Measurements from ENCODE around the gene KLF2.
"Not testable (repeated sequence)": the region's sequence is repeated elsewhere in the genome, so short reads cannot be mapped to it uniquely, and the experiment has no call there.

Gene KLF2

GRCh38 chr19:16339361-16339725 lies 14.7 kb downstream of the KLF2 start:
- Mint-ChIP-seq H3K4me3 (peak overlapping the region; percentile 81), H3K27me3 (no peaks in the 10 kb centered on the region), H3K4me1 (ENCODE audit: low read depth) (peaks cover 56% of the 10 kb centered on the region), H3K36me3 (no peaks in the 10 kb centered on the region), H3K9me3 (ENCODE audit: low read depth) (no peaks in the 10 kb centered on the region), H3K27ac (no peak overlapping the region)

- H3K9me3 Mint-ChIP-seq (ENCODE audit: low read depth) = no peaks in the 10 kb centered on the region
- H3K27ac Mint-ChIP-seq = no peak overlapping the region
- H3K36me3 Mint-ChIP-seq = no peaks in the 10 kb centered on the region
- peaks cover 53% of the 10 kb centered on the region for H3K4me1 Mint-ChIP-seq (ENCODE audit: low read depth)
- no peak overlapping the region for H3K4me3 Mint-ChIP-seq
- H3K27me3 Mint-ChIP-seq = no peaks in the 10 kb centered on the region
These were observed 15.5 kb downstream of the KLF2 start for GRCh38 chr19:16340092-16340491.

DNA sequence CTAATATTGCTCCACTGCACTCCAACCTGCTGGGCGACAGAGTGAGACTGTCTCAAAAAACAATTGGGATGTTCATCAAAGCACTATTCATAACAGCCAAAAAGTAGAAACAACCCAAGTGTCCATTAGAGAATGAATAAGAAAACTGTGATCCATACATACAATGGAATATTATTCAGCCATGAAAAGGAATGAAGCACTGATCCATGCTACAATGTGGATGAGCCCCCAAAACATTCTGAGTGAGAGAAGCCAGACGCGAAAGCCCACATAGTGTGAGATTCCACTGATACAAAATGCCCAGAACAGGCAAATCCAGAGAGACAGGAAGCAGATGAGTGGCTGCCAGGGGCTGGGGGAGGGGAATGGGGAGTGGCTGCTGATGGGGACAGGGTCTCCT lies 16.0 kb downstream of the KLF2 start:
- Mint-ChIP-seq H3K4me1 (ENCODE audit: low read depth) (peaks cover 55% of the 10 kb centered on the region), H3K27ac (no peak overlapping the region), H3K9me3 (ENCODE audit: low read depth) (no peaks in the 10 kb centered on the region), H3K4me3 (no peak overlapping the region), H3K27me3 (no peaks in the 10 kb centered on the region), H3K36me3 (no peaks in the 10 kb centered on the region)

DNA sequence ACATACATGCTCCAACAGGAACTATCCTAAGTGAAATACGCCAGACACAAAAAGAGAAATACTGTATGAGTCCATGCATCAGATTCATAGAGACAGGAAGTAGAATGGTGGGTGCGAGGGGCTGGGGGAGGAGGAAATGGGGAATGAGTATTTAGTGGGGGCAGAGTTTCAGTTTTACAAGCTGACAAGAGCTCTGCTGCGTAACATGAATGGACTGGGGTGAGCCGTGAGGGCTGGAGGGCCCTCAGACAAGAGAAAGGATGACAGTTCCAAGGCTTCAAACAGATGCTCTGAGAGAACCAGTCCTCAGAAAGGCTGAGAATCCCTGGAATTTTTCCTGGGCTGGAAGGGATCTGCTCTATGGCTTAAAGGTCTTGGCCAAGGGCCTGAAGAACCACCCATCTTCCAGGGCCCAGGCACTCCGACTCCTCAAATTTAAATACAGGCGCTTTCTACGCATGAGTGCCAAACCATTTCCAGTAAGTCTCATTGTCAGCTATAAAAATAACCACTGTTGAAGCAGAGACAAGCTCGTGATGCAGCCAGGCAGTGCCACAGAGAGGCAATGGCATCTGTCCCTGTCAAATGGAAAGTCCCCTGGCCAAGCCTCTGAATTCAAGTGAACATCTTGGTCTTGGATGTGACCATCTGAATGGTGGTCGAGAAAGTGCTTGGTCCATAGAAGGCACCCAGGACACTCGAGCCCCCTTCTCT lies 17.5 kb downstream of the KLF2 start:
- Mint-ChIP-seq H3K4me3 (peak overlapping the region; percentile 71), H3K9me3 (ENCODE audit: low read depth) (no peaks in the 10 kb centered on the region), H3K36me3 (no peaks in the 10 kb centered on the region), H3K4me1 (ENCODE audit: low read depth) (peaks cover 49% of the 10 kb centered on the region), H3K27me3 (no peaks in the 10 kb centered on the region), H3K27ac (peak overlapping the region; percentile 59)

DNA sequence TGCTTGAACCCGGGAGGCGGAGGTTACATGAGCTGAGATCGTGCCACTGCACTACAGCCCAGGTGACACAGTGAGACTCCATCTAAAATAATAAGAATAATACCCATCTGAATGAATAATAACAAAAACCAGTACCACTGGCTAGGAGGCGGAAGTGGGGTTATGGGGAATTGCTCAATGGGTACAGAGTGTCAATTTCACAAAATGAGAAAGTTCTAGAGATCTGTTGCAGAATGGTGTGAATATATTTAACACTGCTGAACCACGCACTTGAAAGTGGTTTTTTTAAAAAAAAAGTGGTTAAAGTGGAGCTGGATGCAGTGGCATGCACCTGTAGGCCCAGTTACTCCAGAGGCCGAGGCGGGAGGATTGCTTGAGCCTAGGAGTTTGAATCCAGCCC lies 18.5 kb downstream of the KLF2 start:
- H3K9me3 Mint-ChIP-seq (ENCODE audit: low read depth) = no peaks in the 10 kb centered on the region
- H3K4me1 Mint-ChIP-seq (ENCODE audit: low read depth) = peaks cover 39% of the 10 kb centered on the region
- H3K4me3 Mint-ChIP-seq = no peak overlapping the region
- H3K27ac Mint-ChIP-seq = no peak overlapping the region
- H3K27me3 Mint-ChIP-seq = no peaks in the 10 kb centered on the region
- no peaks in the 10 kb centered on the region for H3K36me3 Mint-ChIP-seq

DNA sequence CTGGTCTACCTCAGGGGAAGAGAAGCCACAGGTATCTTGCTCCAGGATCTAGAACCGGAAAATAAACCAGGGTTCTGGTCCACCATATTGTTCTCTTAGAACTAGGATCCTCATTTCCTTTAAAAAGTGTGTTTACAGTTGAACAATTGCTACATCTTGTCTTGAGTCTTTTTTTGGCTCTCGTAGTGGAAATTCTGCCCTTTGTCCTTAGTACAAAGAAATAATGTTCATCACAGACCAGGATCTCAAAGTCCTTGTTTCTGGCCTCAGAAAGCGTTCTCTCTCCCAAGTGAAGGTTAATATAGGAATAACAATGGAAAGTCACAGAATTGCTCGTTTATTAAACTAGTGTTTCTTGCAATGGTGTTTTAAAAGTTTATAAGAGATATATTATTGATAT lies 20.8 kb downstream of the KLF2 start:
- peaks cover 2% of the 10 kb centered on the region for H3K36me3 Mint-ChIP-seq
- peaks cover 29% of the 10 kb centered on the region for H3K4me1 Mint-ChIP-seq (ENCODE audit: low read depth)
- H3K27ac Mint-ChIP-seq = no peak overlapping the region
- no peak overlapping the region for H3K4me3 Mint-ChIP-seq
- H3K27me3 Mint-ChIP-seq = no peaks in the 10 kb centered on the region
- no peaks in the 10 kb centered on the region for H3K9me3 Mint-ChIP-seq (ENCODE audit: low read depth)

DNA sequence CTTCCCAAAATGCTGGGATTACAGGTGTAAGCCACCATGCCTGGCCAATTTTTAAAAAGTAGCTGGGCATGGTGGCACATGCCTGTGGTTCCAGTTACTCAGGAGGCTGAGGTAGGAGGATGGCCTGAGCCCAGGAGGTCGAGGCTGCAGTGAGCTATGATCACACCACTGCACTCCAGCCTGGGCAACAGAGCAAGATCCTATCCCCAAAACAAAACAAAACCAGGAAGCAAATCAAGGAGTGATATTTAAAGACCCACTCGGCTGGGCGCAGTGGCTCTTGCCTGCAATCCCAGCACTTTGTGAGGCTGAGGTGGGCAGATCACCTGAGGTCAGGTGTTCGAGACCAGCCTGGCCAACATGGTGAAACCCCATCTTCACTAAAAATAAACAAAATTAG lies 22.5 kb downstream of the KLF2 start:
- H3K27me3 Mint-ChIP-seq; H3K36me3 Mint-ChIP-seq; H3K4me3 Mint-ChIP-seq; H3K27ac Mint-ChIP-seq; H3K9me3 Mint-ChIP-seq (ENCODE audit: low read depth): not testable (repeated sequence)
- peaks cover 23% of the 10 kb centered on the region for H3K4me1 Mint-ChIP-seq (ENCODE audit: low read depth)

- H3K4me3 Mint-ChIP-seq = no peak overlapping the region
- no peaks in the 10 kb centered on the region for H3K27me3 Mint-ChIP-seq
- H3K36me3 Mint-ChIP-seq = peaks cover 2% of the 10 kb centered on the region
- H3K27ac Mint-ChIP-seq = no peak overlapping the region
- no peaks in the 10 kb centered on the region for H3K9me3 Mint-ChIP-seq (ENCODE audit: low read depth)
- H3K4me1 Mint-ChIP-seq (ENCODE audit: low read depth) = peaks cover 20% of the 10 kb centered on the region
These were observed 23.1 kb downstream of the KLF2 start for GRCh38 chr19:16347706-16348105.

DNA sequence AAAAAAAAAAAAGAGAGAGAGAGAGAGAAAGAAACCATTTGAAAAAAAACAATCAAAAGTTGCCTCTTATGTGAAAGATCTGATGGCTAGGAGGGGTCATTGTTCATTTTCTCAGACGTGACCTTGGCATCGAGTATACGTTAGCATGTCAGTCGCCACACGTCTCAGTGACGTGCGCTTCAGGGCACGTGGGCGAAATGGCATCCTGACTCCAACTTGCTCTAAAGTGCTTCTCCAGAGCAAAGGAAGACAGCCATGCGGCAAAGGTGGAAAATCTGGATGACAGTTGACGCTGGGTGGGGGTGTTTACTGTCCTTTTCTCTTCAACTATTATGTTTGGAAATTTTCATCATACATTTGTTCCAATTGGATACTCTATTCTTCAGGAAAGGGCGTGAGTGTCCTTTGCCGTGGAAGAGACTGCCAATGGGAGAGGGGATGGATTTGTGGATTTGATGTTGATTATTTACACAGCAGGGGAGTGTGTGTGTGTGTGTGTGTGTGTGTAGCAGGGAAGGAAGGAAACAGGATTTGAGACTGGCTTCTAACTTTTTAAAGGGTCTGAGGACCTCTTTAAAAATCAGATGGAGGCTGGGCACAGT lies 25.0 kb downstream of the KLF2 start:
- Mint-ChIP-seq H3K36me3 (peaks cover 2% of the 10 kb centered on the region), H3K4me1 (ENCODE audit: low read depth) (peaks cover 24% of the 10 kb centered on the region), H3K9me3 (ENCODE audit: low read depth) (no peaks in the 10 kb centered on the region), H3K27ac (no peak overlapping the region), H3K4me3 (no peak overlapping the region), H3K27me3 (no peaks in the 10 kb centered on the region)

DNA sequence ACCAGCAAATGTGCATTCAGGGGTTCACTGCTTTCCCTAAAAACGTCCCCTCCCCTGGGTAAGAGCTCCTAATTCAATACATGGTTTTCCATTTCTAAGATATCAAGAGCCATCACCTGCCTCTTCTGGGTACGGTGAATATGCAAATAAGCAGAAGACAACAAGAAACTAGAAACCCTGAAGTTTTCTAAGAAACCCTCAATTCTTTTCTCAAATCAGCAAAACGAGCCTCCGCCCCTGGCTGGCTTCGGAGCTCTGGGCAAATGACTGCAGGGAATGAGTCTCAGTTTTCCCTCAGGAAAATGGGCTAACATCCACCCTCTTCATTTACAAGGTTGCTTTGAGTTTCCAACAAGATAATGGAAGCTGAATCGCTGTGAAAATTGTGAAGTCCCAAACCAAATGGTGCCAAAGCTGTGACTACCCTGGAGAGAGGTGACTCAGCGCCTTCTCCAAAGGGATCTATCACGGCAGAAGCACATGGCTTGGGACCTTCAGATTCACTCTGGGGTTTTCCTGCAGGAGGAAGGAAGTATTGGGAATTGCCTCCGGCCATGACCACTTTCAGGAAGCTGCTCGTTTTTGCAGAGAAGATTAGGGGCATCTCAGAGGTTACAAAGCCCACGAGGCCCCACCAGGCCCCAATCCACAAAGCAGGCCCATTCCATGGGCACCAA lies 26.6 kb downstream of the KLF2 start:
- Mint-ChIP-seq H3K4me3 (no peak overlapping the region), H3K27me3 (no peaks in the 10 kb centered on the region), H3K27ac (no peak overlapping the region), H3K4me1 (ENCODE audit: low read depth) (peaks cover 35% of the 10 kb centered on the region), H3K9me3 (ENCODE audit: low read depth) (no peaks in the 10 kb centered on the region), H3K36me3 (peaks cover 2% of the 10 kb centered on the region)

DNA sequence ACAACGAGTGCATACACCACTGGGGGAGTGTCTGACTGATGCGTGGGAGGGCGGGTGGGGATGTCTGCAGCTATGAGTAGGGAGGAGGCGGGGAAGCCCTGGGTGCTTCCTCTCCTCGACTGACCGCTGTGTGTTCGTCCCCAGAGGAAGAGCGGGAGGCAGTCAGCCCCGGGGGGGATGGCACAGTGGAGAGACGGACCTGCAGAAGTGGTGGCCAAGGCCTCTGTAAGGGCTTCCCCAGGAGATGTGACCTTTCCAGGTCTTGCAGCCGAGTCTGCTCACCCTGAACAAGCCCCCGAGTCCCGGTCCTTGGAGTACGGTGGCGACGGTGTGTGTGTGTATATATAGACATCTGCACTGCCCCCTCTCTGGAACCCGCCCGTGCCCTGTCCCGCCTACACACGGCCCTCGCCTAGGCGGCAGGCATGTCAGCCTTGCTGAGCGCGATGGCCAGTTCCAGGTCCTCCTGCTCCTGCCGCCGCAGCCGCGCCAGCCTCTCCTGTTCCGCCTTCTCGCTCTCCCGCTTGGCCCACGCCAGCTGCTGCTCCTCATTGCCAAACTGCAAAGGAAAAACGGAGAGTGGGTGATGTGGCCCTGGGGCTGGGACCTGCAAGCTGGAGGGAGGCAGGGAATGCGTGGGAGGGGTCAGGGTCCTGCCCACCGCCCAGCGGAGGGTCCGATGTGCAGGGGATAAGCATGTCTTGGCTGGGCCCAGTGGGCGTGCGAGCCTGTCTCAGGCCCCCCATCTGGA lies 30.8 kb downstream of the KLF2 start:
- Mint-ChIP-seq H3K4me3 (peak overlapping the region; percentile 23), H3K9me3 (ENCODE audit: low read depth) (no peaks in the 10 kb centered on the region), H3K4me1 (ENCODE audit: low read depth) (peaks cover 68% of the 10 kb centered on the region), H3K27me3 (no peaks in the 10 kb centered on the region), H3K36me3 (peaks cover 2% of the 10 kb centered on the region), H3K27ac (peak overlapping the region; percentile 10)

DNA sequence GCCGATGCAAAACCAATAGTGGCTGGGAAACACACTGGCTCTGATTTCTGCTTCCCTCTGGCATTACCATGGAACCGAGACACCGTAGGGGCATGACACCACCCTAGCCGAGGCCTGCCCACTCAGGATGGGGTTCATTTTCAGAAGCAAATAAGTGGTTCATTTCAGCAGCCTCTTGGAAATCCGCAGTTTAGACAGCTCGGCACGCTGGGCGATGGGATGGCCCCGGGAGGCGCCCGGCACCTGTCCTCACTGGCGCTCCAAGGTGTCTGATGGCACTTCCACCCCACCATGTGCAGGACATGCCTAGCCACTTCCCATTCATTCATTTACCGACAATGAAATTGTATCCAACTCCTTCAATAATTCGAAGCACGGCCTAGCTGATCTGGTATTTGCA lies 33.8 kb downstream of the KLF2 start:
- Mint-ChIP-seq H3K27me3 (no peaks in the 10 kb centered on the region), H3K36me3 (peaks cover 3% of the 10 kb centered on the region), H3K4me1 (ENCODE audit: low read depth) (peaks cover 79% of the 10 kb centered on the region), H3K27ac (no peak overlapping the region), H3K4me3 (no peak overlapping the region), H3K9me3 (ENCODE audit: low read depth) (no peaks in the 10 kb centered on the region)

DNA sequence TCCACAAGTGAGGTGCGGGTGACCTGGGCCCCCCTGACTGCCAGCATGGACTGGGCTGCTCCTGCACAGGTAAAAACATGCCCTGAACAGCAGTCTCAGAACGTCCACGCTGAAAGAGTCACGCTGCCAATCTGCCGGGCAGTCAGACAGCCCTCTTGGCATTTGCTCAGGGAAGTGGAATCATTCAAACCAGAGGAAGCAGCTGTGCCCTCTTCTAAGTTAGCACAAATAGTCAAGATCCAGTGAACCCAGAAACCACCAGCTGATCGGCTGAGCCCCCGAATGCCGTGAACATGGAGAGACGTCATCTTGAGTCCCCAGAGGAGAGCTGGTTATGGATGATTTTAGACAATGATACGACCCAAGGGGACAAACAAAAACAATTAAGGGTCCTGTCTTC lies 34.4 kb downstream of the KLF2 start:
- peaks cover 84% of the 10 kb centered on the region for H3K4me1 Mint-ChIP-seq (ENCODE audit: low read depth)
- no peak overlapping the region for H3K27ac Mint-ChIP-seq
- H3K36me3 Mint-ChIP-seq = peaks cover 3% of the 10 kb centered on the region
- no peaks in the 10 kb centered on the region for H3K9me3 Mint-ChIP-seq (ENCODE audit: low read depth)
- peak overlapping the region; percentile 30 for H3K4me3 Mint-ChIP-seq
- H3K27me3 Mint-ChIP-seq = no peaks in the 10 kb centered on the region

GRCh38 chr19:16359964-16360363 lies 35.3 kb downstream of the KLF2 start:
- Mint-ChIP-seq H3K27me3 (no peaks in the 10 kb centered on the region), H3K27ac (no peak overlapping the region), H3K36me3 (peaks cover 3% of the 10 kb centered on the region), H3K4me3 (no peak overlapping the region), H3K9me3 (ENCODE audit: low read depth) (no peaks in the 10 kb centered on the region), H3K4me1 (ENCODE audit: low read depth) (peaks cover 85% of the 10 kb centered on the region)

DNA sequence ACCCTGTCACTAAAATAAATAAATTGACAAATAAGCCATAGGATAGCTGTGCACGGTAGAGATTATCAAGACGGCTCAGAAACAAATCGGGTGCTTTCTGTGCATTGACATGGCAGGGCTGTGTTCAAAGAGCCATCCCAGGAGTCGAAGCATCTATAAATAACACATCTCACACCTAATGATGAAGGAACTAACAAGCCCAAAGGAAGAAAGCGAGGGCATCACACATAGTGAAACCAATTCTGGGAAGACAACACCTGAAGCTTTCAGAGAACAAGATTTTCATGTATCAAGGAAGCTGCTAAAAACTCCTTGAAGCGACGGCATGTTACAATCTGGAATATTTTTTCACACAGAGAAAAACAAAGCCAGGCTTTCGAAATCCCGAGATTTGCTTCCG lies 36.1 kb downstream of the KLF2 start:
- Mint-ChIP-seq H3K27me3 (no peaks in the 10 kb centered on the region), H3K9me3 (ENCODE audit: low read depth) (no peaks in the 10 kb centered on the region), H3K4me3 (no peak overlapping the region), H3K27ac (no peak overlapping the region), H3K36me3 (peaks cover 3% of the 10 kb centered on the region), H3K4me1 (ENCODE audit: low read depth) (peaks cover 86% of the 10 kb centered on the region)
